Measurements from ENCODE around the gene CITED2.

DNA sequence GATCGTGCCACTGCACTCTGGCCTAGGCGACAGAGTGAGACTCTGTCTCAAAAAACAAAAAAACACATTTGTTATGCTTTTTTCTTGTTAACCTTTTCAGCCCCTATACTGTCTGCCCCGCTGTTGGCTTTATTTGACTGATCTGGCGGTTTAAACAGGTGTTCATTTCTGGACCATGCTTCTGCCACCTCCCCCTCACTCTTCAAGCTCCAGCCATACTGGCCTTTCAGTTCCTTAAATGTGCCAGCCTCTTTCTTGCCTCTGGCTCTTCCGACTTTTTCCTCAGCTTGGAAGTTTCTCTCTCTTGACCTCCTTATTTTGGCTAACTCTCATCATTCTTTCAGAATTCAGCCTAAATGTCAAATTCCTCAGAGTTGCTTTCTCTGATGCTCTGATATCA is 47.4 kb downstream of the CITED2 start:
- TF ChIP-seq, protein P1, sequence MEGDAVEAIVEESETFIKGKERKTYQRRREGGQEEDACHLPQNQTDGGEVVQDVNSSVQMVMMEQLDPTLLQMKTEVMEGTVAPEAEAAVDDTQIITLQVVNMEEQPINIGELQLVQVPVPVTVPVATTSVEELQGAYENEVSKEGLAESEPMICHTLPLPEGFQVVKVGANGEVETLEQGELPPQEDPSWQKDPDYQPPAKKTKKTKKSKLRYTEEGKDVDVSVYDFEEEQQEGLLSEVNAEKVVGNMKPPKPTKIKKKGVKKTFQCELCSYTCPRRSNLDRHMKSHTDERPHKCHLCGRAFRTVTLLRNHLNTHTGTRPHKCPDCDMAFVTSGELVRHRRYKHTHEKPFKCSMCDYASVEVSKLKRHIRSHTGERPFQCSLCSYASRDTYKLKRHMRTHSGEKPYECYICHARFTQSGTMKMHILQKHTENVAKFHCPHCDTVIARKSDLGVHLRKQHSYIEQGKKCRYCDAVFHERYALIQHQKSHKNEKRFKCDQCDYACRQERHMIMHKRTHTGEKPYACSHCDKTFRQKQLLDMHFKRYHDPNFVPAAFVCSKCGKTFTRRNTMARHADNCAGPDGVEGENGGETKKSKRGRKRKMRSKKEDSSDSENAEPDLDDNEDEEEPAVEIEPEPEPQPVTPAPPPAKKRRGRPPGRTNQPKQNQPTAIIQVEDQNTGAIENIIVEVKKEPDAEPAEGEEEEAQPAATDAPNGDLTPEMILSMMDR (optimal IDR thresholded peaks at IDR 0.05 in 1 of 3, IDR thresholded peaks at IDR 0.05 in 1 of 3, conservative IDR thresholded peaks at IDR 0.05 in 1 of 3; ENCODE audit: extremely low read depth in 1 of 3, insufficient read depth in 2 of 3, low read length in 3 of 3) = no peak
- no peak for TF ChIP-seq EZH2 (IDR thresholded peaks at IDR 0.05; ENCODE audit: low read length)
